GM12878 (cell line): ENCODE data around the gene TMEM178A. TPM values are rescaled to one million over a fixed set of nuclear protein-coding genes. Genes with fewer than 3 reads are reported as not detected.

Source experiments
- ATAC-seq: fragments of 200-7000 bp; cut with Tn5 transposase; 3 replicates; pipeline ENCODE4 v1.9.1; 2020; ENCODE audit warnings: mild to moderate bottlenecking, moderate library complexity
- BruUV-seq: library from RNA; stranded (reverse); fragments of 400-500 nt; replicated peaks from 2 replicates; lab custom pipeline; 2021; lab: Mats Ljungman, UMichigan
- CTCF ChIA-PET: fragments of 300-600 bp; sonication (Branson Sonifier 250); formaldehyde crosslinking; extraction: SDS; loops from one replicate; lab custom pipeline; 2021; ENCODE audit warnings: inconsistent platforms; lab: Yijun Ruan, JAX
- POLR2A ChIA-PET: fragments of 350-600 bp; formaldehyde crosslinking; extraction: SDS; loops from one replicate; lab custom pipeline; 2021; ENCODE audit warnings: inconsistent platforms; lab: Charles Lee
- RAD21 ChIA-PET: fragments of 300-600 bp; sonication (Branson Sonifier 250); formaldehyde crosslinking; loops from one replicate; lab custom pipeline; 2023; ENCODE audit warnings: antibody characterized with exemption; ENCODE audit not compliant: unreplicated experiment; lab: Charles Lee
- SMC1A ChIA-PET: fragments of 300-600 bp; sonication (Branson Sonifier 250); formaldehyde crosslinking; loops from one replicate; lab custom pipeline; 2023; ENCODE audit not compliant: unreplicated experiment, uncharacterized antibody; lab: Charles Lee
- DNase-seq: peaks from one replicate; pipeline ENCODE4 v3.0.0-alpha.2; 2011; ENCODE audit warnings: low read depth, low spot score
- FAIRE-seq: peaks from 3 replicates; lab custom pipeline; 2011; peaks lifted over from hg19 to GRCh38; lab: Jason Lieb, UNC
- H2AFZ ChIP-seq: 2 replicates; pipeline ENCODE4 v1.6.0; 2011; ENCODE audit warnings: low read depth, low read length, control low read depth; ENCODE audit not compliant: control insufficient read depth
- H3K27ac ChIP-seq: 2 replicates; pipeline ENCODE4 v1.5.1; 2011; ENCODE audit warnings: control low read depth; ENCODE audit not compliant: control insufficient read depth, insufficient read depth
- H3K27me3 ChIP-seq, 2 experiments: replicated peaks in 1 of 2; 2 replicates each; pipeline versions ENCODE4 v1.6.0 to v1.6.1; 2011; ENCODE audit warnings: low read length in 1 of 2; ENCODE audit not compliant: control insufficient read depth in 2 of 2, insufficient read depth in 2 of 2
- H3K36me3 ChIP-seq, 2 experiments: 2 replicates each; pipeline ENCODE4 v1.5.1; 2011; ENCODE audit warnings: low read length in 1 of 2; ENCODE audit not compliant: control insufficient read depth in 2 of 2, insufficient read depth in 2 of 2
- H3K4me1 ChIP-seq: 2 replicates; pipeline ENCODE4 v1.6.1; 2011; ENCODE audit warnings: mild to moderate bottlenecking, low read length, moderate library complexity, mixed read lengths; ENCODE audit not compliant: control insufficient read depth, insufficient read depth
- H3K4me2 ChIP-seq: 2 replicates; pipeline ENCODE4 v1.6.0; 2011; ENCODE audit warnings: control low read depth; ENCODE audit not compliant: control insufficient read depth, insufficient read depth
- H3K4me3 ChIP-seq: fragments of 200-600 bp; sonication (generic); 2 replicates; pipeline ENCODE4 v1.5.1; 2016
- H3K79me2 ChIP-seq: 2 replicates; pipeline ENCODE4 v1.6.0; 2011; ENCODE audit warnings: low read length; ENCODE audit not compliant: control insufficient read depth, insufficient read depth
- H3K9ac ChIP-seq: 2 replicates; pipeline ENCODE4 v1.8.0; 2011; ENCODE audit warnings: low read length, control low read depth, mixed read lengths; ENCODE audit not compliant: control insufficient read depth, insufficient read depth
- H3K9me3 ChIP-seq: replicated peaks from 3 replicates; pipeline ENCODE4 v1.5.1; 2011; ENCODE audit warnings: mild to moderate bottlenecking, low read length; ENCODE audit not compliant: control insufficient read depth, insufficient read depth
- H4K20me1 ChIP-seq: 2 replicates; pipeline ENCODE4 v1.6.0; 2011; ENCODE audit not compliant: control insufficient read depth, insufficient read depth
- ATF3 ChIP-seq: IDR thresholded peaks from 2 replicates; pipeline ENCODE4 v1.6.1; 2011; ENCODE audit warnings: low read depth, mild to moderate bottlenecking, low read length, moderate library complexity, borderline replicate concordance; ENCODE audit errors: extremely low read depth
- CBX5 ChIP-seq: sonication (generic); IDR thresholded peaks from 2 replicates; pipeline ENCODE4 v1.6.1; 2016; ENCODE audit warnings: low read depth, moderate library complexity, mild to moderate bottlenecking, inconsistent platforms
- ELK1 ChIP-seq: IDR thresholded peaks from 2 replicates; pipeline ENCODE4 v1.6.1; 2012; ENCODE audit warnings: low read depth, low read length, improper control_type of control experiment
- FOS ChIP-seq: IDR thresholded peaks from 3 replicates; pipeline ENCODE4 v1.6.1; 2011; ENCODE audit warnings: borderline replicate concordance; ENCODE audit not compliant: insufficient read length; ENCODE audit errors: extremely low read depth
- HDAC2 ChIP-seq: fragments of 200-600 bp; sonication (generic); IDR thresholded peaks from 2 replicates; pipeline ENCODE4 v1.6.1; 2017
- IRF3 ChIP-seq: fragments of 450-650 bp; IDR thresholded peaks from 2 replicates; pipeline ENCODE4 v1.6.1; 2014; ENCODE audit warnings: mild to moderate bottlenecking
- MTA2 ChIP-seq: fragments of 450-650 bp; IDR thresholded peaks from 2 replicates; pipeline ENCODE4 v1.6.1; 2016; ENCODE audit warnings: low read depth, mild to moderate bottlenecking, moderate library complexity
- NKRF ChIP-seq: fragments of 450-650 bp; conservative IDR thresholded peaks from 2 replicates; pipeline ENCODE4 v1.6.1; 2017; ENCODE audit warnings: mild to moderate bottlenecking, moderate library complexity
- PRDM15 ChIP-seq: fragments of 450-650 bp; formaldehyde crosslinking; IDR thresholded peaks from 2 replicates; pipeline ENCODE4 v1.4.0; 2020; ENCODE audit warnings: mild to moderate bottlenecking, moderate library complexity
- RBBP5 ChIP-seq: fragments of 200-600 bp; sonication (generic); conservative IDR thresholded peaks from 2 replicates; pipeline ENCODE4 v1.6.1; 2016
- RCOR1 ChIP-seq: conservative IDR thresholded peaks from 2 replicates; pipeline ENCODE4 v1.6.1; 2012; ENCODE audit warnings: low read depth, low read length, improper control_type of control experiment
- RELA ChIP-seq: fragments of 450-650 bp; IDR thresholded peaks from 2 replicates; pipeline ENCODE4 v1.8.0; 2014; ENCODE audit warnings: borderline replicate concordance; ENCODE audit not compliant: partially characterized antibody
- SMAD5 ChIP-seq: IDR thresholded peaks from 2 replicates; pipeline ENCODE4 v1.6.1; 2016; ENCODE audit warnings: antibody characterized with exemption, low read depth
- SRF ChIP-seq, 2 experiments: IDR thresholded peaks; 2 replicates each; pipeline ENCODE4 v1.6.1; 2011; ENCODE audit warnings: low read depth in 2 of 2, low read length in 2 of 2, mild to moderate bottlenecking in 1 of 2, moderate library complexity in 1 of 2
- ZNF217 ChIP-seq: fragments of 450-650 bp; IDR thresholded peaks from 2 replicates; pipeline ENCODE4 v1.6.1; 2017; ENCODE audit warnings: antibody characterized with exemption, mild to moderate bottlenecking
- WGBS: methylation state at CpG from one replicate; pipeline ENCODE4 v1.1.6; 2016; ENCODE audit warnings: low lambda C conversion rate; ENCODE audit not compliant: insufficient replicate concordance, insufficient coverage; ENCODE audit errors: missing lambda C conversion rate; 5-methylcytosine and 5-hydroxymethylcytosine counted together
- in situ Hi-C: fragments of 300-500 bp; cut with MboI; formaldehyde crosslinking; loops from 9 replicates; pipeline ENCODE4 v1.14.3; 2018; ENCODE audit warnings: mixed read lengths
- intact Hi-C: fragments of 100-400 bp; cut with micrococcal nuclease; formaldehyde crosslinking; loops from one replicate; pipeline ENCODE4 v1.14.2; 2022; ENCODE audit not compliant: unreplicated experiment
- polyA plus RNA-seq, 11 experiments: library from polyadenylated mRNA; depleted of rRNA in 4 of 11; unstranded in 6 of 11; stranded (reverse) in 5 of 11; fragments of >200 nt; fragmentation: Nextera tagmentation in 4 of 11; fragmentation: Illumina TruSeq in 1 of 11; extraction: Ambion mirVana in 4 of 11; extraction: Trizol in 1 of 11; gene quantifications; 1 replicate in 1 of 11; 2 replicates in 10 of 11; pipeline versions ENCODE4 v1.2.1 to v1.2.3, GENCODE V29; 2011 to 2016; ENCODE audit warnings: inconsistent platforms in 2 of 11, missing spikeins in 2 of 11, low read depth in 1 of 11
- total RNA-seq, 4 experiments: library from RNA; depleted of rRNA in 3 of 4; stranded (reverse); fragments of >200 nt in 3 of 4; fragmentation: Illumina TruSeq in 1 of 4; extraction: Trizol in 1 of 4; gene quantifications; 2 replicates each; pipeline versions ENCODE4 v1.2.1 to v1.2.3, GENCODE V29; 2013 to 2021

Gene TMEM178A
- total and polyA plus RNA-seq, 10 of the 15 experiments (the other 5 are each of a cell fraction or from before 2014, with no cell fraction given) = not detected

GRCh38 chr2:39657287-39657937, 8.3 kb upstream of the TMEM178A start:
- WGBS = 37% methylated on average over 7 of the region's 7 CpGs
- Histone ChIP-seq H3K9ac (no peak overlapping the region), H3K9me3 (no peaks in the 10 kb centered on the region; the same call in 2 of the 3 replicates), H3K4me1 (no peaks in the 10 kb centered on the region), H3K79me2 (no peaks in the 10 kb centered on the region), H3K36me3 (no peaks in the 10 kb centered on the region), H3K27me3 (no peaks in the 10 kb centered on the region), H4K20me1 (no peaks in the 10 kb centered on the region), H2AFZ (no peak overlapping the region), H3K4me3 (no peak overlapping the region), H3K4me2 (no peak overlapping the region), H3K27ac (no peak overlapping the region)
- in situ Hi-C loops (no loop called here), intact Hi-C loops (no loop called here)
- no peak for FAIRE-seq
- TF ChIP-seq IRF3 (no peak), MTA2 (no peak), PRDM15 (CRISPR knock-in tag) (no peak), SMAD5 (no peak), ZNF217 (no peak), RBBP5 (no peak), RCOR1 (no peak), CBX5 (no peak), HDAC2 (no peak), ELK1 (no peak), RELA (no peak), ATF3 (no peak), NKRF (no peak), SRF (IDR thresholded peaks at IDR 0.05; ENCODE audit: low read depth in 2 of 2, low read length in 2 of 2) (no peak), FOS (no peak)
- RAD21 ChIA-PET = no interaction called here
- CTCF ChIA-PET = no interaction called here
- ATAC-seq = no peak
- BruUV-seq = no TSS peak
- SMC1A ChIA-PET = no interaction called here
- no peak for DNase-seq
- POLR2A ChIA-PET = no interaction called here
